HCT116 (cell line): ENCODE measurements around the gene ERBIN. TPM values are rescaled to one million over a fixed set of nuclear protein-coding genes. Genes with fewer than 3 reads are reported as not detected.

ENCODE experiments used
- ATAC-seq: fragments of 200-7000 bp; cut with Tn5 transposase; 2 replicates; pipeline ENCODE4 v1.9.1; 2020; ENCODE audit warnings: mild to moderate bottlenecking, moderate library complexity
- BruUV-seq: library from RNA; stranded (reverse); fragments of 400-500 nt; replicated peaks from 2 replicates; lab custom pipeline; 2021; lab: Mats Ljungman, UMichigan
- CTCF ChIA-PET: fragments of 300-600 bp; sonication (Branson Sonifier 250); formaldehyde crosslinking; loops from one replicate; lab custom pipeline; 2021; ENCODE audit warnings: antibody characterized with exemption; lab: Charles Lee
- POLR2A ChIA-PET: fragments of 300-600, 350-600 bp; sonication (Branson Sonifier 250); formaldehyde crosslinking; loops from one replicate; lab custom pipeline; 2021; ENCODE audit warnings: antibody characterized with exemption; lab: Charles Lee
- RAD21 ChIA-PET, 2 experiments: fragments of 300-600 bp; sonication (Branson Sonifier 250); formaldehyde crosslinking; loops; one replicate each; lab custom pipeline; 2023; ENCODE audit warnings: low total read pairs in 2 of 2; ENCODE audit not compliant: uncharacterized antibody in 2 of 2, unreplicated experiment in 2 of 2, low non-redundant PET in 1 of 2; lab: Charles Lee
- DNase-seq: peaks from one replicate; pipeline ENCODE4 v3.0.0-alpha.2; 2010; ENCODE audit warnings: low read depth, low spot score
- H2AFZ ChIP-seq: fragments of 200-600 bp; shearing (Covaris generic), sonication (generic); 2 replicates; pipeline ENCODE4 v1.6.1; 2017; ENCODE audit warnings: low read depth, mixed run types, mixed read lengths, antibody characterized with exemption, low read length; ENCODE audit not compliant: poor library complexity, severe bottlenecking
- H3K27ac ChIP-seq: 2 replicates; pipeline ENCODE4 v1.5.1; 2012; ENCODE audit warnings: low read depth, low read length
- H3K27me3 ChIP-seq: fragments of 200-600 bp; sonication (generic); 2 replicates; pipeline ENCODE4 v1.6.1; 2016; ENCODE audit warnings: mixed run types, low read length, mixed read lengths; ENCODE audit not compliant: insufficient read depth
- H3K36me3 ChIP-seq, 2 experiments: fragments of 200-500 bp in 1 of 2; fragments of 200-600 bp in 1 of 2; sonication (Bioruptor generic) in 1 of 2; sonication (generic) in 1 of 2; 2 replicates each; pipeline versions ENCODE4 v1.5.1 to v1.6.1; 2014 to 2016; ENCODE audit warnings: low read length in 2 of 2, inconsistent platforms in 1 of 2, mixed read lengths in 1 of 2, mixed run types in 1 of 2; ENCODE audit not compliant: insufficient read depth in 2 of 2, control insufficient read depth in 1 of 2
- H3K4me1 ChIP-seq, 2 experiments: fragments of 200-600 bp in 1 of 2; sonication (generic) in 1 of 2; 2 replicates each; pipeline versions ENCODE4 v1.5.1 to v1.6.1; 2012 to 2017; ENCODE audit warnings: low read length in 2 of 2, inconsistent platforms in 1 of 2, mild to moderate bottlenecking in 1 of 2, mixed read lengths in 1 of 2, mixed run types in 1 of 2, moderate library complexity in 1 of 2; ENCODE audit not compliant: insufficient read depth in 2 of 2, control insufficient read depth in 1 of 2
- H3K4me2 ChIP-seq: fragments of 200-600 bp; sonication (generic); 2 replicates; pipeline ENCODE4 v1.6.1; 2017; ENCODE audit warnings: mixed run types, low read length, mixed read lengths
- H3K4me3 ChIP-seq, 2 experiments: fragments of 200-600 bp in 1 of 2; sonication (generic) in 1 of 2; replicated peaks in 1 of 2; 2 replicates each; pipeline ENCODE4 v1.5.1; 2011 to 2016; ENCODE audit warnings: low read length in 2 of 2, control low read depth in 1 of 2, low read depth in 1 of 2, mild to moderate bottlenecking in 1 of 2, mixed read lengths in 1 of 2, mixed run types in 1 of 2
- H3K79me2 ChIP-seq: fragments of 200-600 bp; sonication (generic); 2 replicates; pipeline ENCODE4 v1.6.1; 2017; ENCODE audit warnings: mild to moderate bottlenecking, mixed run types, low read length, moderate library complexity, mixed read lengths; ENCODE audit not compliant: insufficient read depth
- H3K9ac ChIP-seq: fragments of 200-600 bp; sonication (generic); 2 replicates; pipeline ENCODE4 v1.6.1; 2016; ENCODE audit warnings: low read length, mixed read lengths
- H3K9me2 ChIP-seq: fragments of 200-600 bp; sonication (generic), shearing (Covaris generic); 2 replicates; pipeline ENCODE4 v1.6.1; 2017; ENCODE audit warnings: mixed run types, mild to moderate bottlenecking, moderate library complexity; ENCODE audit not compliant: insufficient read depth
- H3K9me3 ChIP-seq, 2 experiments: fragments of 200-500 bp in 1 of 2; fragments of 200-600 bp in 1 of 2; sonication (Bioruptor generic) in 1 of 2; sonication (generic) in 1 of 2; 2 replicates each; pipeline ENCODE4 v1.6.1; 2014 to 2017; ENCODE audit warnings: low read length in 2 of 2, mixed read lengths in 2 of 2, inconsistent platforms in 1 of 2, low read depth in 1 of 2, mild to moderate bottlenecking in 1 of 2, mixed run types in 1 of 2, moderate library complexity in 1 of 2; ENCODE audit not compliant: control insufficient read depth in 1 of 2, insufficient read depth in 1 of 2
- H4K20me1 ChIP-seq: fragments of 200-600 bp; sonication (generic), shearing (Covaris generic); 2 replicates; pipeline ENCODE4 v1.6.1; 2017; ENCODE audit warnings: mixed run types, mild to moderate bottlenecking, moderate library complexity; ENCODE audit not compliant: insufficient read depth
- CBX3 ChIP-seq: IDR thresholded peaks from 2 replicates; pipeline ENCODE4 v1.6.1; 2012; ENCODE audit warnings: low read depth
- CEBPB ChIP-seq: IDR thresholded peaks from 2 replicates; pipeline ENCODE4 v1.6.1; 2012; ENCODE audit warnings: low read depth
- ELF1 ChIP-seq: IDR thresholded peaks from 2 replicates; pipeline ENCODE4 v1.6.1; 2012; ENCODE audit warnings: low read depth, borderline replicate concordance
- EZH2 ChIP-seq: fragments of 200-600 bp; sonication (generic); IDR thresholded peaks from 2 replicates; pipeline ENCODE4 v1.6.1; 2017; ENCODE audit warnings: antibody characterized with exemption, mixed run types
- EZH2phosphoT487 ChIP-seq: fragments of 200-600 bp; IDR thresholded peaks from 2 replicates; pipeline ENCODE4 v1.6.1; 2018; ENCODE audit warnings: antibody characterized with exemption, borderline replicate concordance
- FOSL1 ChIP-seq: IDR thresholded peaks from 2 replicates; pipeline ENCODE4 v1.6.1; 2012; ENCODE audit warnings: low read depth
- POLR2A ChIP-seq: IDR thresholded peaks from 2 replicates; pipeline ENCODE4 v1.7.0; 2011; ENCODE audit warnings: borderline replicate concordance; ENCODE audit not compliant: insufficient read depth, insufficient read length; ENCODE audit errors: extremely low read depth
- POLR2AphosphoS5 ChIP-seq: IDR thresholded peaks from 2 replicates; pipeline ENCODE4 v1.6.1; 2011; ENCODE audit warnings: mild to moderate bottlenecking, low read depth, low read length, moderate library complexity
- RAD21 ChIP-seq: IDR thresholded peaks from 2 replicates; pipeline ENCODE4 v1.6.1; 2012; ENCODE audit warnings: low read depth, mild to moderate bottlenecking
- SIN3A ChIP-seq: IDR thresholded peaks from 2 replicates; pipeline ENCODE4 v1.6.1; 2012; ENCODE audit warnings: low read depth
- SP1 ChIP-seq: IDR thresholded peaks from 2 replicates; pipeline ENCODE4 v1.6.1; 2012; ENCODE audit warnings: low read depth
- TCF7L2 ChIP-seq: IDR thresholded peaks from 2 replicates; pipeline ENCODE4 v1.7.0; 2011; ENCODE audit warnings: borderline replicate concordance, inconsistent platforms; ENCODE audit not compliant: insufficient read depth, insufficient read length; ENCODE audit errors: extremely low read depth
- YY1 ChIP-seq: IDR thresholded peaks from 2 replicates; pipeline ENCODE4 v1.6.1; 2011; ENCODE audit warnings: low read length, low read depth, moderate library complexity, mild to moderate bottlenecking; ENCODE audit not compliant: insufficient replicate concordance; ENCODE audit errors: extremely low read depth
- ZNF274 ChIP-seq: fragments of 200-500 bp; sonication (Bioruptor generic); IDR thresholded peaks from 2 replicates; pipeline ENCODE4 v1.6.1; 2014; ENCODE audit warnings: mild to moderate bottlenecking, low read depth, low read length, inconsistent platforms
- intact Hi-C: fragments of 100-400 bp; cut with micrococcal nuclease; formaldehyde crosslinking; loops from 2 replicates; pipeline ENCODE4 v1.10.0; 2022
- total RNA-seq: library from RNA; stranded (reverse); gene quantifications from one replicate; pipeline ENCODE4 v1.2.1, GENCODE V29; 2021; ENCODE audit not compliant: unreplicated experiment
- TF ChIP-seq, protein P1 (sequence below): IDR thresholded peaks from 2 replicates; pipeline ENCODE4 v1.6.1; 2012
- TF ChIP-seq, protein P2 (sequence below): IDR thresholded peaks from 2 replicates; pipeline ENCODE4 v1.6.1; 2012; ENCODE audit warnings: low read depth

ERBIN gene
- total RNA-seq, 1 experiment from 2014 or later = 57.4 TPM

DNA sequence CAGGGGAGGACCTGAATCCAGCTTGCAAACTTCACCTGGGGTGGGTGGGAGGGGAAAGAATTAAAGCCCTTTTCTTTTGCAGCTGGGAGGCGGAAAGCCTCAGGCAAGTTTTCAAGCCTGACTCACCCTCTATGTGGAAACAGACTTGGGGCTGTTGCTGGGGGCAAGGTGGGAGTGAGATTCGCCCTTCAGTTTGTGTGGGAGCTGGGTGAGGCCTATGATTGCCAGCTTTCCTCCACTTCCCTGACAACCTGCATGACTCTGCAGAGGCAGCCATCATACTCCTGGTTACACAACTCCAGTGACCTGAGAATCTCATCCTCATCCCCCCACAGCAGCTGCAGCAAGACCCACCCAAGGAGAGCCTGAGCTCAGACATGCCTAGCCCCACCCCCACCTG lies 174.5 kb downstream of the ERBIN start:
- TF ChIP-seq TCF7L2 (no peak), EZH2phosphoT487 (no peak), YY1 (no peak), SIN3A (no peak), ELF1 (no peak), CEBPB (no peak), POLR2A (no peak), RAD21 (no peak), SP1 (no peak), ZNF274 (no peak), POLR2AphosphoS5 (no peak), CBX3 (no peak), FOSL1 (no peak), EZH2 (no peak)
- TF ChIP-seq, protein P1, sequence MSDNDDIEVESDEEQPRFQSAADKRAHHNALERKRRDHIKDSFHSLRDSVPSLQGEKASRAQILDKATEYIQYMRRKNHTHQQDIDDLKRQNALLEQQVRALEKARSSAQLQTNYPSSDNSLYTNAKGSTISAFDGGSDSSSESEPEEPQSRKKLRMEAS = no peak
- TF ChIP-seq, protein P2, sequence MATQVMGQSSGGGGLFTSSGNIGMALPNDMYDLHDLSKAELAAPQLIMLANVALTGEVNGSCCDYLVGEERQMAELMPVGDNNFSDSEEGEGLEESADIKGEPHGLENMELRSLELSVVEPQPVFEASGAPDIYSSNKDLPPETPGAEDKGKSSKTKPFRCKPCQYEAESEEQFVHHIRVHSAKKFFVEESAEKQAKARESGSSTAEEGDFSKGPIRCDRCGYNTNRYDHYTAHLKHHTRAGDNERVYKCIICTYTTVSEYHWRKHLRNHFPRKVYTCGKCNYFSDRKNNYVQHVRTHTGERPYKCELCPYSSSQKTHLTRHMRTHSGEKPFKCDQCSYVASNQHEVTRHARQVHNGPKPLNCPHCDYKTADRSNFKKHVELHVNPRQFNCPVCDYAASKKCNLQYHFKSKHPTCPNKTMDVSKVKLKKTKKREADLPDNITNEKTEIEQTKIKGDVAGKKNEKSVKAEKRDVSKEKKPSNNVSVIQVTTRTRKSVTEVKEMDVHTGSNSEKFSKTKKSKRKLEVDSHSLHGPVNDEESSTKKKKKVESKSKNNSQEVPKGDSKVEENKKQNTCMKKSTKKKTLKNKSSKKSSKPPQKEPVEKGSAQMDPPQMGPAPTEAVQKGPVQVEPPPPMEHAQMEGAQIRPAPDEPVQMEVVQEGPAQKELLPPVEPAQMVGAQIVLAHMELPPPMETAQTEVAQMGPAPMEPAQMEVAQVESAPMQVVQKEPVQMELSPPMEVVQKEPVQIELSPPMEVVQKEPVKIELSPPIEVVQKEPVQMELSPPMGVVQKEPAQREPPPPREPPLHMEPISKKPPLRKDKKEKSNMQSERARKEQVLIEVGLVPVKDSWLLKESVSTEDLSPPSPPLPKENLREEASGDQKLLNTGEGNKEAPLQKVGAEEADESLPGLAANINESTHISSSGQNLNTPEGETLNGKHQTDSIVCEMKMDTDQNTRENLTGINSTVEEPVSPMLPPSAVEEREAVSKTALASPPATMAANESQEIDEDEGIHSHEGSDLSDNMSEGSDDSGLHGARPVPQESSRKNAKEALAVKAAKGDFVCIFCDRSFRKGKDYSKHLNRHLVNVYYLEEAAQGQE = no peak
- no peaks in the 10 kb centered on the region for H3K36me3 ChIP-seq
- ChIA-PET CTCF (no interaction called here), POLR2A (no interaction called here), RAD21 (no interaction called here)
- no peaks in the 10 kb centered on the region for H3K4me1 ChIP-seq
- BruUV-seq = no TSS peak
- intact Hi-C loops = no loop called here
- no peaks in the 10 kb centered on the region for H3K79me2 ChIP-seq
- DNase-seq (no peak), ATAC-seq (no peak)
- H4K20me1 ChIP-seq = no peaks in the 10 kb centered on the region
- H3K4me3 ChIP-seq = no peak overlapping the region
- no peak overlapping the region for H3K4me2 ChIP-seq
- no peak overlapping the region for H3K27ac ChIP-seq
- H2AFZ ChIP-seq = no peak overlapping the region
- peaks cover 0 to 6% of the 10 kb centered on the region in 2 experiments; a peak in 1 of 4 replicates for H3K9me3 ChIP-seq
- no peaks in the 10 kb centered on the region for H3K27me3 ChIP-seq
- H3K9me2 ChIP-seq = no peaks in the 10 kb centered on the region
- no peak overlapping the region for H3K9ac ChIP-seq
